Measurements from ENCODE around the gene IPO11.

- peak; percentile 23; the same call in 1 of the 2 replicates for TF ChIP-seq CTCF (conservative IDR thresholded peaks at IDR 0.05; ENCODE audit: low read depth, low read length)
- no peak for TF ChIP-seq EZH2 (IDR thresholded peaks at IDR 0.05; ENCODE audit: low read length, unreplicated experiment)
- no peak for TF ChIP-seq EZH2phosphoT487 (IDR thresholded peaks at IDR 0.05; ENCODE audit: borderline replicate concordance, low read length)
These were observed 150.3 kb downstream of the IPO11 start for GRCh38 chr5:62562867-62563266.
